HG03354 (cell line): ENCODE measurements around the gene RAD51B.

Experiments
- ATAC-seq: cut with Tn5 transposase; IDR thresholded peaks from one replicate; pipeline ENCODE4 v1.9.1; 2021; ENCODE audit warnings: mild to moderate bottlenecking; ENCODE audit not compliant: unreplicated experiment, poor library complexity, severe bottlenecking

Gene RAD51B

DNA sequence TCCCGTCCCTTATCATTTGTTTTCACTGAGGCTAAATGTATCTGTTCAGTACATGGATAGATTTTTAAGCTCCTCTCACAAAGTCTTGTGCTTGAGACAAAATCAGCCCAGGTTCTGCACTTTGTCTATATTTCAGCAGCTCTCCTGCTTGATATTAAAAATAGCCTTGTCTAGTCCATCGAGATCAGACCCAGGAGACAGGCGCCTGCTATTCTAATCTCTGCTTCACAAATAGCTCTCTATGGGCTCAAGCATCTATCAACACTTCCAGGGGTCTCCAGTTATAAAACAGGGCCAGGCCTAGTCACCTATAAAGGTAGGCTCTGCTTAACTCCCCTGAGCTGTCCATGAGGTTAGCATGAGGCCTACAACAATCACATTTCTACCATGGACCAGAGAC, 910.8 kb downstream of the RAD51B start:
- ATAC-seq: no peak

DNA sequence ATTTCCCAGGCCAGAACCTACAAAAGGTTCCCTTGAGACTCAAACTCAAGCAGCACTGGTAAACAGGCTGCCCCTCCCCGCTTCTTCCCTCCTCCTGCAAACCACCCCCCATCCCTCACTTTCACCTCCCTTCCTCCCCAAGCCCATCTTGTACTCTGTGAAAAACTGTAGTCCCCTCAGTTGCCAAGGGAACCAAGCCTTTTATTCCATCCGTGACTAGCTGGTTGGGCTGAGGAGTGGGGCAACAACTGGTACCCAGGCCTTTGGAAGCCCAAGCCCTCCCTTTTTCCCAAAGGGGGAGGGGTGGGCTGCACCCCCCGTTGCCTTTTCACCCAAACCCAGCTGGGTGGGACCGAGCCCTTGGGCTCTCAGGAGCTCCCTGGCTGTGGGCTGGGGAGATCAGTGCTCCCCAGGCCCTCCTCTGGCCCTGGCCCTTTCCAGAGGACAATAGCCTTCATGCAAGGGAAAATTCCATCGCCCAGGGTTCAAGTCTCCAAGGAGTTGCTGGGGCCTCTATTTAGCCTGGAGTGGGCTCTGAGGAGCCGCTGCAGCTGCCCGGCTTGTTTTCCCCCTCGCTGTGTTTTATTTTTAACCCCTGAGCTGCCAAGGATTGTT, 911.3 kb downstream of the RAD51B start:
- no peak for ATAC-seq

DNA sequence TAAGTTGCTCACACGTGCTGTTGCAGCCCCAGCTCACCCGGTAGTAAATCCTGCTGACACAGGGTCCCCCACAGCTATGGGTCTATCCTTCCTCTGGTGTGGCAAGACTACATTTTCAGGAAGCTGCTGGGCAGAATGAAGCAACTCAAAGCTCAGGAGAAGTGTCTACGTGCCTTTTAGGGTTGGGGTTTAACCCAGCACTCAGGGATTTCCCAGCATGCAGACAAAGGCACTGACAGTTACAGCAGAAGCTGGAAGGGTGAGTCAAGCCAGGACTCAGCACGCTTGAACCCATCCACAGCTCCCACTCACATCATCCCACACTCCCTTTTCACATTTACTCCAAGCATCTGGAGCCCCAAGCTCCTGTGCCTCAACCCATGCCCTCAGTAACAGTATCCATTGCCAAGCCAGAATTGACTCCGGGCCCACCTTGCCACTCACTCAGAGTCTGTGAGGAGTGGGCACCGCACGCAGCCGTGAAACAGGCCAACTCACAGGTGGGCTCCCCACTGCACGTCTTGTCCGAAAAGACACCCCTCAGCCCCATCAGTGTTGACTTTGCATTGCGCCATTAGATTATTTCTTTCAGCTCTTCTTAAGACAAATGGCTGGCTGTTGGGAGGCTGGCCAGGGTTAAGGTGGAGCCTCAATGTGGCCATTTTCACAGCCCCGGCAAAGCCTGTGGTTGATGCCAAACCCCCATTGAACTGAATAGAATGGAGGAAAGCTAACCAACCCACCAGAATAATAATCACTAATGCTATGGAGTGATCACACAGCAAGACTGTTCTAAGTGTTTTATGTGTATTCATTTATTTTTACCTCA, 913.7 kb downstream of the RAD51B start:
- no peak for ATAC-seq

DNA sequence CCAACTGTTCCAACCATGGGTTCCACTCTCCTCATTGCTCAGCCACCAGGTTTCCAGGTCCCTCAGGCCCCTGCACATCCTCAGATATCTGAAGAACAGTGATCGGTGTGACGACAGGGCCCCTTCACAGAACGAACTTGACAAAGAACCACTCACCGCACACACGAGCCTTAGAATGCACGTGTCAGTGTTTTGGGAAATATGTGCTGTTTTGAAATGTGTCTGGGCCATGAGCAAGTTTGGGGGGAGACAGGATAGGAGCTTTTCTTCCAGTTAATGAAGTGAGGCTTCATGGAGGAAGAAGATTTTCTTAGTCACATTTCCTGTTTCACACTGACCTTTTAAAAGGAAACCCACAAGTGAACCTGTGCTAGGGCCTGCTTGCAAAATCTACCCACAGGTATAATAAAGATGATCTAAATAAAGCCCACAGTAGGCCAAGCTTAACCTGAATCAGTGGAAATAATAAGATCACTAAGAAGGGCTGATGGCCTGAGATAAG, 914.7 kb downstream of the RAD51B start:
- peak; percentile 68 for ATAC-seq

DNA sequence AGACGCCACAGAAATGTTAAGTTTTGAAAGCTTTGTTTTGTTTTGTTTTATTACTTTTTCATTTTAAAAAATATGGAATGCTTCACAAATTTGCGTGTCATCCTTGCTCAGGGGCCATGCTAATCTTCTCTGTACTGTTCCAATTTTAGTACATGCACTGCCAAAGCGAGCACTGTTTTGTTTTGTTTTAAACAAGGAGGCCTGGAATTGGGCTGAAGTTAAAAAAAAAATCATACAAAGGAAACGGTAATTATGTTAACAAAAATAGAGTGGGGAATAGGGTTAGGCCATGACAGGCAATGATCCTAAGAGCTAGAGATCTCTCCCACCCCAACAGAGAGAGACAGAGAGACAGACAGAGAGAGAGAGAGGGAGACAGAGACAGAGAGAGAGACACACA, 916.3 kb downstream of the RAD51B start:
- no peak for ATAC-seq

DNA sequence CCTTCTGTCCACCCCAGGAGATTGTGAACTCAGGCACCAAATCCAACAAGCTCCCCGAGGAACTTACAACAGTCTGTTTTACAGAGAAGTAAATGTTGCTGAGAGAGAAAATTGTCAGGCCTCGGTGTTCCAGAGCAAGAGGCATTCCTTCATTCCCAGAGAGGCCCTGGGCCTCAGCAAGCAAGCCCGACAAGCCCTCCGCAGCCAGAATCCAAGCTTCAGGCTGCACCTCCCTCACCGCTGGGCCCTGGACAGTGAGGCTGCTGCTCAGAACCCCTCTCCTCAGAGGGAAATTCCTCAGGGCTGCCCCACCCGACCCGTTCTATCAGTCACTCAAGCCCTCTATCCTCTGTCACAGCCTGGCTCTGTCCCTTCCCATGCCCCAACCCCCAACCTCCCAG, 916.9 kb downstream of the RAD51B start:
- no peak for ATAC-seq

DNA sequence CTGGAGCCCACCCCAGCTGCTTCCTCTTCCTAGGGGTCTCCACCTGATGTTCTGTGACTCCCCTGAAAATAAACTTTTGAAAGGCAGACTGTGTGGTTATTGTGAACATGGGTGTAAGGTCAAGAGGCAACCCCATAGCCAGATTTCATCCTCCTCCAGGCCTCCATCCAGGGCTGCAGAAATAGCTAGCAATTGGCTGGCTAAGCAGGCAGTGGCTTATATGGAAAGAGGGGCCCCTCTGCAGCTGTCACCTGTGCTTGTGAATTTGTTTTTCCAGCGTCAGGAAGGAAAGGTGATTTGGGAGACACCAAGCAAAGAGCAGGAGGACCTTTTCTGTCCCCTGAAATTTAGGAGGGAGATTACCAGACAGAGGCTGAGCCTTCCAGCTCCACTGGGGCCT, 917.5 kb downstream of the RAD51B start:
- no peak for ATAC-seq

DNA sequence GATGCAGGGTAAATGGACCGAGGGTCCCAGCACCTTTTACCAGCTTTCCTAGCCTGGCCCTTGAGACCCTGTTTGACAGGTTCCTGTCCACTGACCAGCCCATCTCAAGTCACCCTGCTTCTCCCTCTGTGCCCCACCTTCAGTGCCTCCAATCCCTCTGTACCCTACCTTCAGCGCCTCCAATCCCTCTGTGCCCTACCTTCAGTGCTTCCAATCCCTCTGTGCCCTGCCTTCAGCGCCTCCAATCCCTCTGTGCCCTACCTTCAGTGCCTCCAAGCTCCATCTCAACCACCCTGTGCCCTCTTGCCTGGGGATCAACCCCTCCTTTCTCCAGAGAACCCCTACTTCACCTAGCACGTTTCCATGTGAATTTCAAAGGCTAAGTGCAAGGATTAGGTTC, 919.0 kb downstream of the RAD51B start:
- no peak for ATAC-seq

DNA sequence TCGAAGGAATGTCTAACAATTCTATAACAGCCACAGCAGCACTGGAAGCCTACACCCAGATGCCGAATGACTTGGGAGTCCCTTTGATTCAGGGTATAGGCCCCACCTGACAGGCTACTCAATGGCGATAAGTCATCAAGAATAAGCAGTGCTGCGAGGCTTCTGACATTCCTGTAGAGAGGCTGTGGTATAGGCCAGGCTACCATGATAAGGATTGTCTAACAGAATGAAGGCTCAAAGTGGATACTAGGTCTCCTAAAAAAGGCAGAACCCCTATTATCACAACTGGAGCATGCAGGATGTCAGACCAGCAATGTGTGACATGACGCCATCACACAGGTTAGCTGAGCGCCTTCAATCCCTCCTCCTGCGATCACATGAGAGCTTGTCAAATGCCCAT, 920.1 kb downstream of the RAD51B start:
- no peak for ATAC-seq

DNA sequence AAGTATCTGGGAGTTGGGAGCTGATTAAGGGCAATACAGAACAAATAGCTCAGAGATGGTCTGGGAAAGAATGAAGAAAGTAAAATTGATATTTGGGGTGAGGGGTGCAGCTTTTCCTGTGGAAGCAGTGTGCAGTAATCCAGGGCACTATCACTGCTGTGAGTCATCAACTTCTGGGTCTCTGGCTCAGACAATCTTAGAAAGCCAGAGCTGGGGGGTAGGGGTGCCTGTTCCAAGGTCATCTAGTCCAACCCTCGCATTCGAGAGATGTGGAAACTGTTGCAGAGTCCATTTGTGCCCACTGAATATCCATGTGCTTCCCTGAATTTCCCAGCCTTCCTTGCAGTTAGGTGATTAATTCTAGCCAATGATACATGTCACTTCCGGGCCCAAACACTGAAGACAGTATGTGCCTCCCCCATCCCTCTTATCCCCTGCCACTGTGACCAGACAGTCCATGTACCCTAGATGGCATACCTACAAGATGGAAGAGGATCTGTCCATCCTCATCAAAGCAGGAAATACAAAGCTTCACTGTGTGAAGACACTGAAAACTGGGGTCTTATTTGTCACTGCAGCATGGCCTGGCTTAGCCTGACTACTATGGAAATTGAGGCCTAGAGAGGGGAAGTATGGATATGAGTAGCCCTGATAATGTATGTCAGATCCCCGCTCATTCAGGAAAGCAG, 921.4 kb downstream of the RAD51B start:
- ATAC-seq: no peak

DNA sequence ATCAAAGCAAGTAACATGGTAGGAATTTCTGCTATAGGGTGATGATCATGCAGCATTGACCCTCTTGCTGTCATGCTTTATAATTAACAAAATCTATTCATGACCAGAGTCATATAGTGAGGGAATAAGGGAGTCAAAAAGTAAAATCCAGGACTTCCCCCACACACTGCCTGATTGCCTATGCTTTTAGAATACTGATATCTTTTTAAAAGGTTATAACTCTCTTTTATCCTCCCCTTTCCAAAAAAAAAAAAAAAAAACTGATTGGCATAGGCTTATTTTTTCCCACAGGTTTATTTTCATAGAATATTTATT, 921.9 kb downstream of the RAD51B start:
- ATAC-seq: no peak

DNA sequence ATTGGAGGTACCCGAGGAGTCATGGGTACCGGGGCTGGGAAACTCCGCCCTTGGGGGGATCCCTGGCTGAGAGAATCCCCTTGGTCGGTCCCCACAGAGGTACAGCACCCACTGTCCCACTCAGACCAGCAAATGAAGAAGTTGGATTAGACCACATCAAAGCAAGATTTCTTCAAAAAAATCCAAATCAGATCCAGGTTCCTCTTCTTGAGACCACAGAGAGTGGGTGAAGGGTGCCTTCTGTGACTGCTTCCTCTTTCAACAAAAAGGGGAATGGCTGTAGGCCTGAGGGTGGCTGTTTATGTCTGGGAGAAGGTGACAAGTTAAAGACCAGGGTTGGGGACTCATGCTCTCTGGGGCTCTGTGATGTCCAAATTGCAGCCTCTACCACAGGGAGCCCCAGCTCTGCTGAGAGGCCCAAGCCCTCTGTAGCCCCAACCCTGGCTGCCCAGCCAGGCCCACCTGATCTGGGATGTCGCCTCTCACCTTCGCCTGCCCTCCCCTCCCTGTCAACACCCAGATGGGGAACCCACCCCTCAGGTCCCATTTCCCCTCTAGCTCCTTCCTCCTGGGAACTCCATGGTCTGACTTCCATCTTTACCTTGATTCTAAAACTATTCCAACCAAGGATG, 922.4 kb downstream of the RAD51B start:
- peak; percentile 94 for ATAC-seq

DNA sequence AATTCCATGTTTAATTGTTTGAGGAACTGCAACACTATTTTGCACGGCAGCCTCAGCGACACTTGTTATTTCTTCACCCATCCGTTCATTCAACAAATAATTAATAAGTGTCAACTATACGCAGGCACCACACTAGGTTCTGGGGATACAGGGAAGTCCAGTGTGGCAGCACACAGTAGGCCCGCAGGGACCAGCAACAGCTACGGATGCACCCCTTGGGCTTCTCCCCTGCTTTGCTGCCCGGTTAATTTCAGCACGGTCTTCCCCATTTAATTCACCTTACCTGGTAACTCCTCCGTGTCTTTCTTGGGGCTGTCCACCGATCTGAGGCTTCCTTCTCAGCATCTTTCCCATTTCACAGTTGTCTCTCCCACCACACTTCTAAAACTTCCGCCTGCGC, 925.0 kb downstream of the RAD51B start:
- no peak for ATAC-seq

DNA sequence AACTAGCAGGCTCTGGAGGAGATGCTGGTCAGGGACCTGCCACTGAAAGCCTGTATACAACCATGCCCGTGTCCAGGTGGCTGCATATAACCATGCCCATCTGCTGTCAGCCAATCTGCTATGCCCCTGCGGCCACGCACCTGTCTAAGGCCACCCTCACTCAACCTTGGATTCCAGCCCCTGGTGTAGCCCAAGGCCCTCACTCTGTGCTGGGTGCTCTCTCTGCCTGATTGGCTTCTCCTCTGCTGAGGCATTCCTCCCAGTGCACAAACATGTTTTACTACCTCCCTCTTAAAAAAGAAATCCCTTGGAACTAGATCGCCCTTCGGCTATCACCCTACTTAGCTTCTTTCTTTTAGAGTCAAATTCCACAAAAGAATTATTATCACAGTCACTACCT, 927.8 kb downstream of the RAD51B start:
- ATAC-seq: no peak

DNA sequence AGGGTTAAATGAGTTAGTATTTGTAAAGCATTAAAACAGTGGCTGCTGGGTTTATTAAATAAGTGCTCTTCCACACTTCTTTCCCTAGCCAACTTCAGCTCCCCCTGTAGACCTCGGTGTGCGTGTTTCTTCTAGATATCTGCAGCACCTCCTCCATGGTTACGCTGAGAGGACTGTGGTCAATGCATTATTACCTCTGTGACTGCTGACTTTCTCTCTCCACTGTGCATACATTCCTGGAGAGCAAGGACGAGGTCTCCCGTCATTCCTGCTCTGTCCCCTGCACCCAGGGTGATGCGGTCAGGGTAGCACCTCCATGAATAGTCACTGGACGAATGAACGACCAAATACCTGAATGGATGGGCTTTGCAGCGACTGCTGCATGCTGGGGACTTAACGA, 928.7 kb downstream of the RAD51B start:
- no peak for ATAC-seq

DNA sequence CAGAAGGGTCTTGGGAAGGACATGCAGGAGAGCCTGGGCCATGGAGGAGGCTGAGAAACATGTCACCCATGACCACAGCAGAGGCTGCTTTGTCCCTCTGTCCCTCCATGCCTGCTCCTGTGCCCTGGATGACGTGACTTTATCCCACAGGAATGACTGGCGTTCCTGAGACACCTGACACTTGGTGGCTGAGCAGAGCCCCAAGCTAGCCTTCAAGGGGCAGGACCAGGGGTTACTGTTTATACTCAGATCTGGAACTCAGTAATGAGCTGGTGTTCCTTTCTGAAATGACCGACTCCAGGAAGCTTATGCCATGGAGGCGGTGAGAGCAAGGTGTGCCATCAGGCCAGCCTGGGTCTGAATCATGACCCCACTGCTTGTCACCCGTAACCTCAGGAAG, 929.1 kb downstream of the RAD51B start:
- no peak for ATAC-seq

DNA sequence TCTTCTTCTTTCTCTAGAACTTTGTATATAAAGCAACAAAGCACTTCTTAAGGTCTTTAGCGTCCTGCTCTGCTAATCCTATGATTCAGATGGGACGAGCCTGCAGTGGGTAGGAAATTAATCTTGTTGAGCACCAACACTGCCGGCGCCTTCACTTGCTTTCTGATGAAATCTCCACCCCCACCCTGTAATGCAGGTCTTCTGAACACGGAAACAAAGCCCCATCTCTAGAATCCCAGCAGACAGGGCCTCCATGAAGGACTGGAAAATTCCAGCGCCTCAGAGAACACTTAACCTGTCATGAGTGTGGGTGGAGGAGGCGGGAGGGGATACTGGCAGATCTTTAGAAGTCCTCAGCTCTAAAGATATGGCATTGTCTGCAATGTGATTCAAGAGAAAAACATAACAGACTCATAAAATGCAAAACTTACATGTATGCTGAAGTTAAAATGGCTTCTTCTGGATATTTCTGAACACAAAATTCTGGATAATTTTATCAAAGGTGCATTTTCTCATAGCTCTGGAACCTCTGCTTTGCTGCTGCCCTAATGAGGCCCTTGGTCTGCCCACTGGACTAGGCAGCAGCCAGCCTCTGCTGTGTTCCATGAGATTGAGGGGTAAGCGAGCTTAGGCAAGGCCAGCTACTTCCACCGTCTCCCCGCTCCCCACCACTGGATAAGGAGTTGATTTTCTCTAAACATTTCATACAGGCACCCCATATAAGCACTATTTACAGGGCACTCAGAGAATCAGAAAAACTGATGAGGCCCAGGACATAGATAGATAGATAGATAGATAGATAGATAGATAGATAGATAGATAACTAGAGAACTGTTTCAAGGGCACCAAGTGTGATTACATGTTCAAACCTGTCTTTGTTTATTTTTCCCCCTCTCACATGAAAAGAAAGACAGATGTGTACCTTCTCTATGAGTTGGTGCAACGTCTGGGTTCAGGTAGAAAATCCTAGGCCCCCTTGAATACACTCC, 930.2 kb downstream of the RAD51B start:
- ATAC-seq: no peak

DNA sequence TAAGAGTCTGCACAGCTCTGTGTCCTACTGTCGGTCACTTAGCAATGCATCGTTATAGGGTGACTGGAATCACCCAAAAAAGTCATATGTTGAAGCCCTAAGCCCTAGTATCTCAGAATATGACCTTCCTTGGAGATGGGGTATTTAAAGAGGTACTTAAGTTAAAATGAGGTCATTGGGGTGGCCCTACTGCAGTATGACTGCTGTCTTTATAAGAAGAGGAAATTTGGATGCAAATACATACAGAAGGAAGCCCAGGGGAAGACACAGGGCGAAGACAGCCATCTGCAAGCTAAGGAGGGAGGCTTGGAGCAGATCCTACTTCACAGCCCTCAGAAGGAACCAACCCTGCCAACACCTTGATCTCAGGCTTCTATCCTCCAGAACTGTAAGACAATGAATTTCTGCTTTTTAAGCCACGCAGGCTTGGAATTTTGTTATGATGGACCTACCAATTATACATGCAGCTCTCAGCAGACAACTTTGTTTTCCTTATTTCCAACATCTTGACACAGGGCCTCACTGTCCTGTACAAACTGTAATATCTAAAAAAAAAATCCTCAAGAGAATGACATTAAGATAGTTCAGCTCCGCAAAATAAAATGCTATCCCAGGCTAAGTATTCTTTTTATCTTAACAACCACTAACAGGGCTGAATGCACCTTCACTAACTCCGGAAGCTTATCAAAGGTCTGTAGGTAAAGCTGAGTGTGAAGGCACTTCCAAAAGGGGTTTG, 932.9 kb downstream of the RAD51B start:
- no peak for ATAC-seq

DNA sequence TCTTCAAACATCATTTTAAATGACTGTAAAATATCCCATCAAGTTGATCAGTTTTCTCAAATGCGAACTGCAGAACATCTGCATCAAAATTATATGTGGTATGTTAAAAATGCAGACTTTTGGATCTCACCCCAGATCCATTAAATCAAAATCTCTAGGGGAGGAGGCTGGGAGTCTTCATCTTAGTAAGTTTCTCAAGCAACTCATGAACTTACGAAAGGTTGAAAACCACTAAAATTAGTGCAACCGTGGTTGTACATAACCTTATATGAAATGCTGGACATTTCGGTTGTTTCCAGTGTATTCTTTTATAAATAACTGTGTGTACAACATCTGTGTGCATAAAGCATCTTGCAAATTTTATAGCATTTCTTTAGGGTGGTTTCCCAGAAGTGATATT, 934.1 kb downstream of the RAD51B start:
- ATAC-seq: no peak
